ENCODE results near the gene OIT3. TPM values are rescaled to one million over a fixed set of nuclear protein-coding genes. Genes with fewer than 3 reads are reported as not detected.

Gene OIT3
- total RNA-seq, 1 donor from 2014 or later: 0.17 TPM

- Mint-ChIP-seq H3K27ac (ENCODE audit: unreplicated experiment) (no peak overlapping the region), H3K27me3 (ENCODE audit: low read depth) (no peaks in the 10 kb centered on the region)
- DNase-seq (ENCODE audit: low spot score): no peak
Observed at GRCh38 chr10:72980348-72980747, 86.8 kb downstream of the OIT3 start.

GRCh38 chr10:72981028-72981881, 87.7 kb downstream of the OIT3 start:
- TF ChIP-seq, protein P1, sequence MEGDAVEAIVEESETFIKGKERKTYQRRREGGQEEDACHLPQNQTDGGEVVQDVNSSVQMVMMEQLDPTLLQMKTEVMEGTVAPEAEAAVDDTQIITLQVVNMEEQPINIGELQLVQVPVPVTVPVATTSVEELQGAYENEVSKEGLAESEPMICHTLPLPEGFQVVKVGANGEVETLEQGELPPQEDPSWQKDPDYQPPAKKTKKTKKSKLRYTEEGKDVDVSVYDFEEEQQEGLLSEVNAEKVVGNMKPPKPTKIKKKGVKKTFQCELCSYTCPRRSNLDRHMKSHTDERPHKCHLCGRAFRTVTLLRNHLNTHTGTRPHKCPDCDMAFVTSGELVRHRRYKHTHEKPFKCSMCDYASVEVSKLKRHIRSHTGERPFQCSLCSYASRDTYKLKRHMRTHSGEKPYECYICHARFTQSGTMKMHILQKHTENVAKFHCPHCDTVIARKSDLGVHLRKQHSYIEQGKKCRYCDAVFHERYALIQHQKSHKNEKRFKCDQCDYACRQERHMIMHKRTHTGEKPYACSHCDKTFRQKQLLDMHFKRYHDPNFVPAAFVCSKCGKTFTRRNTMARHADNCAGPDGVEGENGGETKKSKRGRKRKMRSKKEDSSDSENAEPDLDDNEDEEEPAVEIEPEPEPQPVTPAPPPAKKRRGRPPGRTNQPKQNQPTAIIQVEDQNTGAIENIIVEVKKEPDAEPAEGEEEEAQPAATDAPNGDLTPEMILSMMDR (IDR thresholded peaks at IDR 0.05): no peak
- no peaks in the 10 kb centered on the region for H3K27me3 Mint-ChIP-seq (ENCODE audit: low read depth)
- no peaks in the 10 kb centered on the region for H3K4me1 Mint-ChIP-seq (ENCODE audit: low read depth)

More at GRCh38 chr10:72980348-72980747, 86.8 kb downstream of the OIT3 start:
- Mint-ChIP-seq H3K4me3 (ENCODE audit: unreplicated experiment) (no peak overlapping the region), H3K36me3 (ENCODE audit: low read depth) (peaks cover 27% of the 10 kb centered on the region), H3K9me3 (ENCODE audit: low read depth) (peaks cover 54% of the 10 kb centered on the region), H3K4me1 (ENCODE audit: low read depth) (no peaks in the 10 kb centered on the region)
- TF ChIP-seq, protein P1 (IDR thresholded peaks at IDR 0.05): no peak

DNA sequence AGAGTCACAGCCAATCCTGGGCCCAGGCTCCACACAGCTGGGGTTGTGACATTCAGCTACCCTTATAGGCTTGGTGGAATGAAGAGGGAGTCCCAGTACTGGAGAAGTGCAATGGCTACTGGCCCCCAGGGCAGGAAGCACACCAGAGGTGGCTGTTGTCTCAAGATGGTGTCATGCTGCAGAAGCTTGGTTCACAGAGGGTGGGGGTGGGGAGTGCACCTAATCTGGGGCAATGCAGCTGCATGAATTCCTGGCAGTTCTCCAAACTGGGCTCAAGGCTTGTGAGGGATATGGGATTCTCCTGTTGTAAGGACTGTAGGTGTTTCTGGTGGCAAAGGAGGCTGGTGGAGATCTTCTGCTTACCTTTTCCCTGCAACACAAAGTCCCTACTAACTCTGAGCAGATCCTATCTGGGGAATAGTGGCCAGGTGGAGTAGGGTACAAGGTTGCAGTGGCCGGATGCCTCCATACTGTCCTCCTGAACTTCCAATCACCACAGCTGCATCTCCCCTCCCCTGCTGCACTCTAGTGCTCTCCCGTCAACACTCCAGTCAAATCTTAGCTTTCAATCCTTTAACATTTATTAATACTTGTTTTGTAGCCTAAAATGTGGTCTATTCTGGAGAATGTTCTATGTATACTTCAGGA, 88.5 kb downstream of the OIT3 start:
- H3K27ac Mint-ChIP-seq (ENCODE audit: unreplicated experiment): no peak overlapping the region
- no peaks in the 10 kb centered on the region for H3K27me3 Mint-ChIP-seq (ENCODE audit: low read depth)
- peaks cover 20% of the 10 kb centered on the region for H3K36me3 Mint-ChIP-seq (ENCODE audit: low read depth)
- no peak overlapping the region for H3K4me3 Mint-ChIP-seq (ENCODE audit: unreplicated experiment)
- TF ChIP-seq, protein P1 (IDR thresholded peaks at IDR 0.05): no peak
- H3K4me1 Mint-ChIP-seq (ENCODE audit: low read depth): no peaks in the 10 kb centered on the region
- H3K9me3 Mint-ChIP-seq (ENCODE audit: low read depth): peaks cover 41% of the 10 kb centered on the region
- DNase-seq (ENCODE audit: low spot score): no peak

More at GRCh38 chr10:72981028-72981881, 87.7 kb downstream of the OIT3 start:
- Mint-ChIP-seq H3K4me3 (ENCODE audit: unreplicated experiment) (no peak overlapping the region), H3K36me3 (ENCODE audit: low read depth) (peaks cover 22% of the 10 kb centered on the region), H3K27ac (ENCODE audit: unreplicated experiment) (no peak overlapping the region), H3K9me3 (ENCODE audit: low read depth) (peaks cover 47% of the 10 kb centered on the region)
- DNase-seq (ENCODE audit: low spot score): no peak

Other genes starting within 250 kb of the OIT3 start
- gene MCU, start 201.6 kb upstream of the OIT3 start, total RNA-seq: 34.1 to 51.8 TPM (median 43.4 TPM) in 3 replicates
- not detected in 3 replicates for gene PLA2G12B, start 61.1 kb downstream of the OIT3 start, total RNA-seq
- gene P4HA1, start 203.1 kb downstream of the OIT3 start, total RNA-seq: 126 to 179 TPM (median 174 TPM) in 3 replicates
- 1.7 to 2.2 TPM (median 2.0 TPM) in 3 replicates for gene NUDT13, start 216.7 kb downstream of the OIT3 start, total RNA-seq